Skeletal muscle tissue (tissue), 2 donors: ENCODE data around the gene DDX46. TPM values are rescaled to one million over a fixed set of nuclear protein-coding genes. Genes with fewer than 3 reads are reported as not detected.

ENCODE experiments used
- small RNA-seq: library from RNA; depleted of rRNA; stranded (forward); fragments of <200 nt; gene quantifications from one replicate; pipeline ENCODE3, GENCODE V24; 2014
- total RNA-seq: library from RNA; depleted of rRNA; stranded (reverse); fragments of >200 nt; gene quantifications from one replicate; pipeline ENCODE4 v1.2.3, GENCODE V29; 2014

Gene DDX46
- total RNA-seq, 1 donor from 2014 or later: 25.6 TPM

Small RNA genes within 50 kb of the gene (small RNA-seq; reads per million reads assigned to genes)
- gene RNU6-757P: not detected

Other genes starting within 250 kb of the DDX46 start
- gene JADE2, start 233.1 kb upstream of the DDX46 start, total RNA-seq: 1.6 TPM
- gene SAR1B, start 126.0 kb upstream of the DDX46 start, total RNA-seq: 23.5 TPM
- 20.9 TPM for gene SEC24A, start 110.0 kb upstream of the DDX46 start, total RNA-seq
- gene CAMLG, start 20.2 kb upstream of the DDX46 start, total RNA-seq: 28.7 TPM
- 31.3 TPM for gene C5orf24, start 87.2 kb downstream of the DDX46 start, total RNA-seq
- 75.2 TPM for gene TXNDC15, start 115.6 kb downstream of the DDX46 start, total RNA-seq
- 7.3 TPM for gene PCBD2, start 146.4 kb downstream of the DDX46 start, total RNA-seq
- 0.52 TPM for gene CATSPER3, start 209.1 kb downstream of the DDX46 start, total RNA-seq